ENCODE results near the gene SSTR5.
"Not testable (repeated sequence)": the region's sequence is repeated elsewhere in the genome, so short reads cannot be mapped to it uniquely, and the experiment has no call there.

Gene SSTR5

GRCh38 chr16:1072526-1073261 lies at the start of gene SSTR5:
Gene SSTR5 (plus strand): TSS chr16:1072747. CDS start chr16:1078869, 6,122 bp downstream.
- DNase-seq, result no peak

DNA sequence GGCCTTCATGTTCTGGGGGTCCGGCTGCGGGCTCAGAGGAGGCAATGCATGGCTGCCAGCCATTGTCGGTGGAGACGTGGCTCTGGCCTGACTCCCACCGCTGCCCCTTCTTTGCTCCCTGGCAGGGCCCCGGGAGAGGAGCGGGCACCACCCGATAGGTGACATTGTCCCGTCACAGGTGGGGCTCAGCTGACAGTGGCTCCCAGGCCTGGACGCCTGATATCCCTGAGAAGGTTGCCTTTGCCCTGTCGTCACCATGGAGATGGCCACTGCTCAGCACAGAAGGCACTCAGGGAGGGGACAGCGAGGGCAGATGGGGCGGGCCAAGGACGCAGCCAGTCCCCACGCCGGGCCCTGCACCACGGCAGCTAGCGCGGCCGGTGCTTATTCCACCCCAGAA lies 48.4 kb upstream of the SSTR5 start:
- no peak for DNase-seq

DNA sequence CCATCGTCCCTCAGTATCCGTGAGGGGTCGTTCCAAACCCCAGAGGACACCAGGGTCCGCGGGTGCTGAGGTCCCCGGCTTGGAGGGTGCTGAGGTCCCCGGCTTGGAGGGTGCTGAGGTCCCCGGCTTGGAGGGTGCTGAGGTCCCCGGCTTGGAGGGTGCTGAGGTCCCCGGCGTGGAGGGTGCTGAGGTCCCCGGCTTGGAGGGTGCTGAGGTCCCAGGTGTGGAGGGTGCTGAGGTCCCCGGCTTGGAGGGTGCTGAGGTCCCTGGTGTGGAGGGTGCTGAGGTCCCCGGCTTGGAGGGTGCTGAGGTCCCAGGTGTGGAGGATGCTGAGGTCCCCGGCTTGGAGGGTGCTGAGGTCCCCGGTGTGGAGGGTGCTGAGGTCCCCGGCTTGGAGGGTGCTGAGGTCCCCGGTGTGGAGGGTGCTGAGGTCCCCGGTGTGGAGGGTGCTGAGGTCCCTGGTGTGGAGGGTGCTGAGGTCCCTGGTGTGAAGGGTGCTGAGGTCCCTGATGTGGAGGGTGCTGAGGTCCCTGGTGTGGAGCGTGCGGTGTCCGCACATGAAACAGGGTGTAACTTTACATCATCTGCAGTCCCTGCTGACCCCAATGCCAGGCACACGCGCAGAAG lies 47.3 kb upstream of the SSTR5 start:
- DNase-seq, result not testable (repeated sequence)

DNA sequence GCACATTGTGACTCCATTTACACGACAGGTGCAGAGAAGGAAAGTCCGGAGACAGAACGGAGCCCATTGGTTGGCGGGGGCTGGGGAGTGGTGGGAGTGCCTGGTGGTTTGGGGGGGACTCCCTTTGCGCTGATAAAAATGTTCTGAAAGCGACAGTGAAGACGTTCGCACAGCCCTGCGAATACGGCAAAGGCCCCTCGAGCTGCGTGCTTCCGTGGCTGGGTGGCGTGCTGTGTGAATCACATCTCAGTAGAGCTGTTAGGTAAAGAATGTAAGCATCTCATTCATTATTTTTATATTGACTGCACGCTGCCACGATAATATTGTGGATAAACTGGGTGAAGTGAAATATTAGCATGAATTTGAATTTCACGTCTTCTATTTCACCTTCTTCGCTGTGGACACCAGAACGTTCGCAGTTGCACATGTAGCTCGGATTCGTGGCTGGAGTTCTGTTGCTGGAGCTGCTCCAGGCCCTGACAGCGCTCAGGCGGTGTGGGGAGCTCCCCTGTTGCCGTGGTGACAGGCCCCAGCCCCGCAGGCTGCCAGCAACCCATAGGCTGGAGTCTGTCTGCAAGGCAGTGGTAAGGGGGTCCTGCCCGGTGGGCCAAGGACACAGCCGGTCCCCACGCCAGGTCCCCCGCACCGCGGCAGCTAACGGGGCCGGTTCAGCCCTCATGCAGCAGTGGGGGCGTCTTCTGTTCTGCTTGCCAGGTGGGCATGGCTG lies 46.3 kb upstream of the SSTR5 start:
- DNase-seq, result no peak

DNA sequence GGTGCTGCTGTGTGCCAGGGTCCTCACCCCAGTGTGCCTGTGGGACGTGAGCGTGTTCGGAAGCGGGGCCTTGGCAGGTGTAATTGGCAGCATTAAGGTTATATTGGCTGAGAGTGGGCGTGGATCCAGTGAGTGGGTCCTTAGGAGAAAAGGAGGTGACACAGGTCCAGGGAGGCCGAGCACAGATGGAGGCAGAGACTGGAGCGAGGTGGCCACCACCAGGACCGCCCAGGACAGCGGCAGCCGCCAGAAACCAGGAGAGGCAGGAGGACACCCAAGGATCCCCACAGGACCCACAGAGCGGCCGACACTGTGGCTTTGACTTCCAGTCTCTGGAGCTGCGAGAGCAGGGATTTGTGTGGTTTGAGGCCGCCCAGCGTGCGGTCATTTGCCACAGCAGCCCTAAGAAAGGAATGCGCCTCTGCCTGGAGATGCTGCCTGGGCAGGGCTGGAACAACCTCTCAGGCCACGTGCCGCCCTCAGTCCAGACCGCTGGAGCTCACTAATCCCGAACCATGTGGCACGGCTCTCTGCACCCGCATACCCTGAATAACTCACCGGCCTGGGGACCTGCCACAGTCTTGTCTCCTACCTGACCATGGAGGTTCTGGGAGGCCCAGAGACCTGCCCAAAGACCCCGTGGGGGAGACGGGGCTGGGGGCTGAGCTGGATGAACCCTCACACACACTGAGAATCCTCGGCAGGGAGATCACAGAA lies 45.6 kb upstream of the SSTR5 start:
- no peak for DNase-seq

GRCh38 chr16:1027501-1027815 lies 45.1 kb upstream of the SSTR5 start:
- DNase-seq, result no peak

GRCh38 chr16:1028056-1028455 lies 44.5 kb upstream of the SSTR5 start:
- DNase-seq, result no peak

GRCh38 chr16:1028524-1029258 lies 43.9 kb upstream of the SSTR5 start:
- no peak for DNase-seq

- DNase-seq, result no peak
Observed at GRCh38 chr16:1029259-1029545, 43.3 kb upstream of the SSTR5 start.

- no peak for DNase-seq
Observed at GRCh38 chr16:1030473-1030901, 42.1 kb upstream of the SSTR5 start.

- DNase-seq, result no peak
Observed at GRCh38 chr16:1031666-1032065, 40.9 kb upstream of the SSTR5 start.

- DNase-seq, result no peak
Observed at GRCh38 chr16:1032607-1033006, 39.9 kb upstream of the SSTR5 start.

DNA sequence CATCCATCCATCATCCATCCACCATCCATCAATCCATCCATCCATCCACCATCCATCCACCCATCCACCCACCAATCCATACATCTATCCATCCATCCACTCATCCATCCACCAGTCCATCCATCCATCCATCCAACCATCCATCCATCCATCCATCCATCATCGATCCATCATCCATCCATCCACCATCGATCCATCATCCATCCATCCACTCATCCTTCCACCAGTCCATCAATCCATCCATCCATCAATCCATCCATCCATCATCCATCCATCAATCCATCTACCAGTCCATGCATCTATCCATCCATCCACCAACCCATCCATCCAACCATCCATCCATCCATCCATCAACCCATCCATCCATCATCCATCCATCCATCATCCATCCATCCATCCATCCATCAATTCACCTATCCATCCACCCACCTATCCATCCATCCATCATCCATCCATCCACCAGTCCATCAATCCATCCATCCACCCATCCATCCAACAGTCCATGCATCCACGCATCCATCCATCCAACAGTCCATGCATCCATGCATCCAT lies 39.3 kb upstream of the SSTR5 start:
- DNase-seq, result no peak

GRCh38 chr16:1034230-1035065 lies 38.1 kb upstream of the SSTR5 start:
- no peak for DNase-seq

DNA sequence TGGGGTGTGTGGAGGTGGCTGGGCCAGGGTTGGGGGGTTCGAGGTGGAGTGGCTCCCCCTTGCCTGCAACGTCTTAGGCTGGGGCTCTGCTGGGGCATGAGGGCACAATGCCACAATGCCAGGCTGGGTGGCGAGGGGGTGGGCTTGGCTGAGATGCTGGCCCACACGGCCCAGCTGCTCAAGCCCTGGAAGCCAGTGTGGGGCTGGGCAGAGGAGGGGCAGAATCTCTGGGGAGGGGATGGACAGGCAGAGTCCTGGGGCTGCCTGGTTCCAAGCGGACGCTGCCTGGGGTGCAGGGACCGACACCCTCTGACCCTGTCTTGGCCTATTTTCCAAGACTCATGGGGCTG lies 37.5 kb upstream of the SSTR5 start:
- no peak for DNase-seq

GRCh38 chr16:1036166-1036565 lies 36.4 kb upstream of the SSTR5 start:
- no peak for DNase-seq

DNA sequence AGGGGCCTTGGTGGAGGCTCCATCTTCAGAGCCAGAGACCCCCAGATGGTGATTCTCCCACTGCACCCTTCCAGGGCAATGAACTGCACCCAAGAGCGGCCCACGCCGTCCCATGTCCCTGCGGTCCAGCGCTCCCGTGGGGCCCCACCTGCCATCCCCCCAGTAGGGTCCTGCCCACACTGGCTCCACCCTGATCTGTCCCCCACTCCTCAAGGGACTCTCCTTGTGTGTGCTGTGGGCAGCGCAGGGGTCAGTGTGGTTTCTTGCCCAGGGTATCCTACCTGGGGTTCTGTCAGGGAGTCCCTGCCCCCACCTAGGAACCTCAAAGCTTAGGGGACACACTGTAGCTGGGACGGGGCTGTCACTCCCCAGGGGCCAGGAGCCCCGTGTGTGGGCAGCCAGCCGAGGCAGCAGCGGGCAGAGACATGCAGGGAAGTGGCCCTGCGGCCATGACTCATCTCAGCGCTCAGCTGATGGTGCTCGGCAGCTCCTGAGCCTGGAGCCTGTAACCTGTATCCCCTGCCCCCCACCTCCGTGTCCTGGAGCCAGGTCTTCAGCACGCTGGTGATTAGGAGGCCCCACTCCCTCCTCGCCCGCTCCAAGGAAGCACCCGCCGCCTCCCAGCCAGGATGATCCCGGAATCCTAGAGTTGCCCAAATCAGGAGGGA lies 35.7 kb upstream of the SSTR5 start:
- DNase-seq, result no peak

DNA sequence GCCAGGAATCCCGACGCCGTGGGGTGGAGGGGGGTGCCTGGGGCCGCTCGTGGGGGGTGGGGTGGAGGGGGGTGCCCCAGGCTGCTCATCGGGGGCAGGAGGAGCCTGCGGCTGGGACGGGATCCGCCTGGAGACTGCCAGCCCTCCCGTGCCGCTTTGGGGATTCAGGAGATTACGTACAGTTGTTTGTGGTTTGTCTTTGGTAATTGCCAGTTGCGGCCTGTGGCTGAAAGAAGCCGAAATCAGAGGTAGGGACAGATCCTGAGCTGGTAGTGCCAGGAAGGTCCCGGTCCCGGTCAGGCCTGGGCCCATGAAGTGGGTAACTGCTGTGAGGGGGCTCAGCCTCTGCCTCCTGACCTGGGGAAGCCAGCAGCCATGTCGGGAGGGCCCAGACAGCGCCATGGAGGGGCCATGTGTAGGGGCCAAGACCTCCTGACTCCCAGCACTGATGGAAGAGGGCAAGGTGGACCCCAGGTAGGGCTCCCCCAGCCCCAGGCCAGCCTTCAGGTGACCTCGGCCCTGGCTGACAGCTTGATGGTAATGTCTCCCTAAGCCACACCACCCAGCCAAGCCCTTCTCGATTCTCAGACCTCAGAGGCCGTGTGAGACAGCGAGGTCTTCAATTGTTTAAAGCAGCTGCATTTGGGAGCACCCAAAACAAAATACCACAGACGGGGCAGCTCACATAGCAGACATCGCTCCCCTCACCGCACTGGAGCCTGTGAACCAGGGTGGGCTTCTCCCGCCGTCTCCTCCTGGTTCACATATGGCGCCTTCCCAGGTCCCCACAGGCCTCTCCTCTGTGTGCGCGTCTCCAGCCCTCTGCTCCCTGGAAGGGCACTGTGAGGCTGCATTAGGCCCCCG lies 34.9 kb upstream of the SSTR5 start:
- DNase-seq, result no peak

GRCh38 chr16:1038932-1039331 lies 33.6 kb upstream of the SSTR5 start:
- no peak for DNase-seq

DNA sequence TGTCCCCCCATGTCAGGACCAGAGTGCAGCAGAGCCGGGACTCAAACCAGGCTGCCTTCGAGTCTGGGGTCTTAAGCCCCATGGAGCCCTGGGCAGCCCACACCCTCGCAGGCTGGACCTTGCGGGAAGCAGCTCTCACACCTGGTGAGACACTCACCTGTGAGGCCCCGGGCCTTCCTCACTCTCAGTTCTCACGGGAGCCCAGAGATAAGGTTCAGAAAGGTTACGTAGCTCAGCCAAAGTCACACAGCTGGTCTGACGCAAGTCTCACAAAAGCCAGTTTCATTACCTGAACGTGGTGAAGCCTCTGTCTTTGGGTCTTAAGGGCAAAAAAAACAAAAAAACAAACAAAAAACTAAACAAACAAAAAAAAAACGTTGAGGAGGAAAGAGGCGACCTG lies 32.8 kb upstream of the SSTR5 start:
- no peak for DNase-seq
